ENCODE data around the gene XRCC5. TPM values are rescaled to one million over a fixed set of nuclear protein-coding genes. Genes with fewer than 3 reads are reported as not detected.

XRCC5 gene
- total and polyA plus RNA-seq, 2 of the 8 experiments (the other 6 are each of a cell fraction or from before 2014, with no cell fraction given) = 308 to 644 TPM

- TF ChIP-seq CHD7 (IDR thresholded peaks at IDR 0.05; ENCODE audit: insufficient replicate concordance, low read length) = no peak
- no peak for TF ChIP-seq RFX5 (IDR thresholded peaks at IDR 0.05; ENCODE audit: borderline replicate concordance, low read depth, low read length)
- no peak for TF ChIP-seq CBX8 (IDR thresholded peaks at IDR 0.05; ENCODE audit: borderline replicate concordance, low read depth, low read length)
- TF ChIP-seq ATF3 (IDR thresholded peaks at IDR 0.05; ENCODE audit: insufficient read depth, low read depth, low read length) = peak; percentile 56; the same call in 1 of the 2 replicates
- peak; percentile 84 for TF ChIP-seq KDM4A (IDR thresholded peaks at IDR 0.05; ENCODE audit: low read depth, low read length, severe bottlenecking)
- no peak for TF ChIP-seq TEAD4 (IDR thresholded peaks at IDR 0.05; ENCODE audit: low read depth, low read length)
- TF ChIP-seq EGR1 (IDR thresholded peaks at IDR 0.05; ENCODE audit: borderline replicate concordance, low read depth, low read length) = no peak
- TF ChIP-seq CHD1 (IDR thresholded peaks at IDR 0.05; ENCODE audit: low read depth, low read length) = no peak
- peak; percentile 49; the same call in 1 of the 2 replicates for TF ChIP-seq TBP (IDR thresholded peaks at IDR 0.05; ENCODE audit: low read depth, low read length)
- peak; percentile 65 for TF ChIP-seq PHF8 (conservative IDR thresholded peaks at IDR 0.05; ENCODE audit: low read depth, low read length)
Measured at GRCh38 chr2:216081487-216082116, 27.5 kb upstream of the XRCC5 start, which contains the start of the genes PECR and TMEM169 (continued).

Data from H1 (cell line).